Sciatic nerve (tissue), 2 donors: ENCODE data around the gene TUBB. TPM values are rescaled to one million over a fixed set of nuclear protein-coding genes. Genes with fewer than 3 reads are reported as not detected.

Experiments
- ATAC-seq: fragments of 200-7000 bp; cut with Tn5 transposase; one replicate; pipeline ENCODE4 v1.9.1; 2020; ENCODE audit warnings: mild to moderate bottlenecking, moderate library complexity
- DNase-seq: peaks from one replicate; pipeline ENCODE4 v3.0.0-alpha.2; 2020; ENCODE audit warnings: low spot score
- intact Hi-C: fragments of 100-400 bp; cut with DNase I; formaldehyde crosslinking; loops from one replicate; pipeline ENCODE4 v1.14.2; 2022
- total RNA-seq: library from RNA; stranded (reverse); fragmentation: NEBNext Ultra II Directional; extraction: Animal tissue kit (Norgen Biotek cat#: 25700); gene quantifications from one replicate; pipeline ENCODE4 v1.2.1, GENCODE V29; 2021
- donor health status: DM: no; HTN: no; CAD: no.
- donor health status: DM: no; HTN: no; CAD: no.

TUBB gene
- total RNA-seq, 1 donor from 2014 or later, result 292 TPM

- peak; percentile 97 for DNase-seq
- intact Hi-C loops, result no loop called here
- ATAC-seq, result peak; percentile 78
These were observed 33.1 kb upstream of the TUBB start for GRCh38 chr6:30686908-30687658.

GRCh38 chr6:30687659-30688431 lies 32.3 kb upstream of the TUBB start:
- DNase-seq (peak; percentile 80), ATAC-seq (peak; percentile 35)
- intact Hi-C loops, result no loop called here

- ATAC-seq (no peak), DNase-seq (no peak)
- intact Hi-C loops, result no loop called here
These were observed 31.6 kb upstream of the TUBB start for GRCh38 chr6:30688569-30688968.

- DNase-seq (no peak), ATAC-seq (no peak)
- intact Hi-C loops, result no loop called here
These were observed 30.9 kb upstream of the TUBB start for GRCh38 chr6:30689022-30689865.

GRCh38 chr6:30689985-30690384 lies 30.2 kb upstream of the TUBB start:
- no peak for DNase-seq
- no peak for ATAC-seq
- intact Hi-C loops, result no loop called here

GRCh38 chr6:30690403-30691207 lies 29.5 kb upstream of the TUBB start, which contains the start of gene NRM:
NRM (minus strand) TSS chr6:30690984; CDS start chr6:30690974, 10 bp downstream.
- DNase-seq (peak; percentile 90), ATAC-seq (peak; percentile 76)
- intact Hi-C loops, result no loop called here

GRCh38 chr6:30691208-30691847 lies 28.8 kb upstream of the TUBB start:
- no peak for DNase-seq
- no peak for ATAC-seq
- intact Hi-C loops, result no loop called here

- intact Hi-C loops, result no loop called here
- DNase-seq (no peak), ATAC-seq (no peak)
These were observed 23.7 kb upstream of the TUBB start for GRCh38 chr6:30696432-30696831.

GRCh38 chr6:30700340-30700739 lies 19.8 kb upstream of the TUBB start:
- DNase-seq, result no peak
- ATAC-seq, result peak; percentile 50
- intact Hi-C loops, result no loop called here

GRCh38 chr6:30703011-30703410 lies 17.1 kb upstream of the TUBB start:
- intact Hi-C loops, result no loop called here
- ATAC-seq (no peak), DNase-seq (no peak)

- DNase-seq (no peak), ATAC-seq (no peak)
- intact Hi-C loops, result no loop called here
These were observed 16.3 kb upstream of the TUBB start for GRCh38 chr6:30703821-30704220.

- no peak for DNase-seq
- no peak for ATAC-seq
- intact Hi-C loops, result no loop called here
These were observed 14.5 kb upstream of the TUBB start for GRCh38 chr6:30705620-30706019.

GRCh38 chr6:30707281-30707850 lies 12.8 kb upstream of the TUBB start:
- DNase-seq (no peak), ATAC-seq (no peak)
- intact Hi-C loops, result no loop called here

GRCh38 chr6:30709101-30709868 lies 10.9 kb upstream of the TUBB start:
- DNase-seq, result no peak
- intact Hi-C loops, result no loop called here
- ATAC-seq, result no peak

- ATAC-seq (no peak), DNase-seq (no peak)
- intact Hi-C loops, result no loop called here
These were observed 8.3 kb upstream of the TUBB start for GRCh38 chr6:30711758-30712380.

GRCh38 chr6:30712441-30712945 lies 7.7 kb upstream of the TUBB start:
- DNase-seq (no peak), ATAC-seq (no peak)
- intact Hi-C loops, result no loop called here

GRCh38 chr6:30714263-30714662 lies 5.9 kb upstream of the TUBB start:
- intact Hi-C loops, result no loop called here
- no peak for DNase-seq
- ATAC-seq, result no peak
